HuH-7 (cell line): Measurements from ENCODE around the gene UNC13B.

ENCODE experiments used
- DNase-seq: peaks from one replicate; pipeline ENCODE4 v3.0.0; 2011; ENCODE audit warnings: low spot score

UNC13B gene

DNA sequence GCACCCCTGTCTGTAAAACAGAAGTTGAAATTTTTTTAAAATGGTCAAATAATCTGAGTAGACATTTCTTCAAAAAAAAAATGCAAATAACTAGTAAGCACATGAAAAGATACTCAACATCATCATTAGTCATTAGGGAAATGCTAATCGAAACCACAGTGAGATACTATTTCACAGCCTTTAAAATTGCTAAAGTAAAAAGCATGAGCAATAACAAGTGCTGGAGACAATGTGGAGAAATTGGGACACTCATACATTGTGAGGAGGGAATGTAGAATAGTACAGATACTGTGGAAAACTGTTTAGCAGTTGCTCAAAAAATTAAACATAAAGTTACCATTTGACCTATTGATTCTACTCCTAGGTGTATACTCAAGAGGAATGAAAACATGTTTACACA lies 269.7 kb downstream of the UNC13B start:
- no peak for DNase-seq

DNA sequence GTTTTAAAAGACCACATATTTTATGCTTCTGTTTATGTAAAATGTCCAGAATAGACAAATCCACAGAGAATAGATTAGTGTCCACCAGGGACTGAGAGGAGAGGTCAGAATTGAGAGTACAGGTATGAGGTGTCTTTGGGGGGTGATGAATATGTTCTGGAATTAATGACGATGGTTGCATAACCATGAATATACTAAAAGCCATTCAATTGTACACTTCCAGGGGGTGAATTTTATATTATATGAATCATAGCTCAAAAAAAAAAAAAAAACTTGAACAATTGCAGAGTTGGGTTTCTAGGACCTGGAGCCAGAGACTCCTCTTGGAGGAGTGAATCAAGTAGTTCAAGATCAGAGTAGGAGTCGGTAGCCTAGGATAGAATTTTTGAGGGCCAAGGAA lies 270.3 kb downstream of the UNC13B start:
- no peak for DNase-seq

DNA sequence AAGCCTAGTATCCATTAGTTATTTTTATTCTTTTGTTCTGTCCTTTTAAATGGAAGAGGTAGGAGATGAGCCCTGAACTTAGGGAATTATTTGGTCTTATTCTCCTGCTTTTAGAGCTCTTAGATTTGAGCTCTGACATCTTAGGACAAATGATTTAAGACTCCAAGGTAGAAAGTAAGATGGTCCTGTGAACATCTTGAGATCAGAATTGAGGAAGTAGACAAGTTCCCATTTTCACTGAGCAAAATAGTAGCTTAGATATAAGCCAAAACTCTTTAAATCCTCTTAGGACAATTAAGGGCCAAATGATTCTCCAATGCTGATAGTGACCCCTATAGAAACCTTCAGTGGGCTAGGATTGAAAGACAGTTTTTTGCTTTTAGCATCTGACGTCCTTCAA lies 275.1 kb downstream of the UNC13B start:
- no peak for DNase-seq

DNA sequence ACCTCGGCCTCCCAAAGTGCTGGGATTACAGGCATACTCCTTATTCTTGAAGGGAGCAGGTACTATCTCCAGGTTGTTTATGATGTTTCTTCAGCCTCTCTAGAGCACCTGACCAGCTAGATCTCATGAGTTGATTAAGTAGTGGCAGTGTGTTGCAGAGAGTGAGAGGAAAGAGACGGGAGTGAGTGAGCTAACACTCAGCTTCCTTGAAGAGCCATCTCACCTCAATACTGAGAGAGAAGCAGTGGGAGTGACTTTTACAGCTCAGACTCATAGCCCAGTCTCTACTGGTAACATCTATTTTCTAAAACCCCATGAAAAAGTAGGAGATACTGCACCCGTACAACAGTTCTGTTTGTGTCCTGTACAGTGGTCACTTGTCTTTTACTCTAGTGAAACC lies 284.2 kb downstream of the UNC13B start:
- no peak for DNase-seq

DNA sequence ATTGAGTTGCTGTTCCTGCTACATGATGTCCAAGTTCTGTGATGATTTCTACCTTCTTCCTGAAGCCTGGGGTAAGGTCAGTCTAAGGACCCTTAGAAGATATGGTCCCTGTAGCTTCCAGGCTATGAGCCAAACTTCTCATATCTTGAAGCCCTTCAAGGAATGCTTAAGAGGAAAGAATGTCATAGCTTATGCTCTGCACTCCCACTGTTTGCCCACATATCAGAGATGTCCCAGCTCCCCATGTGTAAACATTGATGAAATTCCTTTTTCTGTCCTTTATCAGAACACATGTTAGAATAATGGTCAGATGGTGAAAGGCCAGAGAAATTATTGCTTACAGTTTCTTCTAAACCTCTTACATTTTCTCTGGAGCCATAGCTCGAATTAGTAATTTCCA lies 286.7 kb downstream of the UNC13B start:
- DNase-seq: no peak

DNA sequence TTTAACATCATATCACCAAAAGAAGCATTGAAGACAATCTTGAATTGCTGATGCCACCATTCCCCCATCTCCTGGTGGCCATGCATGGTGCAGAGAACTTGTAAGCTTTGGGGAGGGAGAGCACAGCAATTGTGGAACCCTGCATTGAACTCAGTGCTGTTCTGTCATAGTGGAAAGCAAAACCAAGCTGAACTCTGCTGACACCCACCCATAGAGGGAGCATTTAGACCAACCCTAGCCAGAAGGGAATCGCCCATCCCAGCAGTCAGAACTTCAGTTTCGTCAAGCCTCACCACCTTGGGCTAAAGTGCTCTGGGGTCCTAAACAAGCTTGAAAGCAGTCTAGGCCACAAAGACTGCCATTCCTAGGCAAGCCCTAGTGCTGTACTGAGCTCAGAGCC lies 290.7 kb downstream of the UNC13B start:
- no peak for DNase-seq

DNA sequence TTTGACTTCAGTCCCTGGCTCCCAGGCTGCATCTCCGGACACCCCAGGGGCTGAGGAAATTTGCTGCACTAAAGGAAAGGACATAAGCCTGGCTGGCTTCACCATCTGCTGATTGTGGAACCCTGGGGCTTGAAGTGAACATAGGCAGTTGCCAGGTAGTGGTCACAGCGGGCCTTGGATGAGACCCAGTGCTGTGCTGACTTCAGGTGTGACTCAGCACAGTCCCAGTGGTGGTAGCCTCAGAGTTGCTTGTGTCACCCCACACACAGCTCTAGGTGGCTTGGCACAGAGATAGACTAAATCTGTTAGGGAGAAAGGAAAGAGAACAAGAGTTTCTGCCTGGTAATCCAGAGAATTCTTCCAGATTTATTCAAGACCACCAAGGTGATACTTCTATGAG lies 292.0 kb downstream of the UNC13B start:
- no peak for DNase-seq
